ENCODE results near the gene UTP20. TPM values are rescaled to one million over a fixed set of nuclear protein-coding genes. Genes with fewer than 3 reads are reported as not detected.

UTP20 gene
- total and polyA plus RNA-seq, 2 experiments from 2014 or later, result 4.1 to 13.4 TPM

- H2AFZ ChIP-seq, result no peak overlapping the region
- in situ Hi-C loops (cut with MboI), result no loop called here
- no peak overlapping the region for H3K4me2 ChIP-seq (ENCODE audit: unreplicated experiment)
- TF ChIP-seq EZH2phosphoT487 (IDR thresholded peaks at IDR 0.05; ENCODE audit: insufficient read depth, low read depth), result no peak
- no peak for TF ChIP-seq EZH2 (IDR thresholded peaks at IDR 0.05; ENCODE audit: insufficient read depth, poor library complexity, severe bottlenecking)
- no peak overlapping the region for H3K9ac ChIP-seq
- no peaks in the 10 kb centered on the region; the same call in 1 of the 2 replicates for H3K27me3 ChIP-seq (replicated peaks; ENCODE audit: insufficient read depth)
- H3K27ac ChIP-seq, result no peak overlapping the region
- WGBS, 2 experiments (ENCODE audit: low coverage in 1 of 2, low lambda C conversion rate in 2 of 2, missing lambda C conversion rate in 2 of 2), result 2 to 3% methylated on average over 4 of the region's 4 CpGs
- no peaks in the 10 kb centered on the region for H3K9me3 ChIP-seq (ENCODE audit: low read depth)
- H3K36me3 ChIP-seq (ENCODE audit: low read depth), result no peaks in the 10 kb centered on the region
- H3K4me3 ChIP-seq, result no peak overlapping the region
- DNase-seq, result no peak
- H3K4me1 ChIP-seq (ENCODE audit: insufficient read depth), result no peaks in the 10 kb centered on the region
- no peaks in the 10 kb centered on the region for H4K20me1 ChIP-seq (ENCODE audit: insufficient read depth)
- no peaks in the 10 kb centered on the region for H3F3A ChIP-seq (ENCODE audit: insufficient read depth)
- no peaks in the 10 kb centered on the region for H3K9me2 ChIP-seq (ENCODE audit: insufficient read depth)
- no peaks in the 10 kb centered on the region for H3K79me2 ChIP-seq (ENCODE audit: insufficient read depth)
These were observed 41.6 kb upstream of the UTP20 start for GRCh38 chr12:101238306-101238705.

DNA sequence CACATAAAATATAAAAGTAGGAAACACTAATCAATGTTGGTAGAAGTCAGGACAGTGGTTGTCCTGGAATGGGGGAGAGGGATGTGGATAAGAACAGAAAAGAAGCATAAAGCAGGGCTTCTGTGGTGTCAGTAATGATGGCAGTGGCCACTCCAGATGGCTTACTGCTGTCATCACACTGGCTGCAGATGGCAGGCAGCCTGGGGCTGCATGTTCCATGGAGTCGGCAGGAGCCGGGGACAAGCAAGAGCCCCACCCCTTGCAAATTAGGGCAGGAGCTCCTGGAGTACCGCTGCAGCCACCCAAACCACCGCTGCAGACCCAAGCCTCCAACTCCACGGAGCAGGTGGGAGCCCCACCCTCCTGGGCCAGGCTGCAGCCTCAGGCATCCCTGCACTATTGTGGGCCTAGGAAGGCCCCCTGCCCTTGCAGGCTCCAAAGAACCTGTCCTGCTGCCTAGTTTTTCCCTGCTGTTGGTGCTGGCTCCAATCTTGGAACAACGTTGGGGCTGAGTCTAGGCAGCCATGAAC, 41.0 kb upstream of the UTP20 start:
- Histone ChIP-seq H3K4me2 (ENCODE audit: unreplicated experiment) (no peak overlapping the region), H3K9me3 (ENCODE audit: low read depth) (no peaks in the 10 kb centered on the region), H3K27me3 (replicated peaks; ENCODE audit: insufficient read depth) (no peaks in the 10 kb centered on the region; the same call in 1 of the 2 replicates), H3F3A (ENCODE audit: insufficient read depth) (no peaks in the 10 kb centered on the region), H3K9me2 (ENCODE audit: insufficient read depth) (no peaks in the 10 kb centered on the region), H3K9ac (no peak overlapping the region), H4K20me1 (ENCODE audit: insufficient read depth) (no peaks in the 10 kb centered on the region), H2AFZ (no peak overlapping the region), H3K4me1 (ENCODE audit: insufficient read depth) (no peaks in the 10 kb centered on the region), H3K79me2 (ENCODE audit: insufficient read depth) (no peaks in the 10 kb centered on the region), H3K36me3 (ENCODE audit: low read depth) (no peaks in the 10 kb centered on the region), H3K27ac (no peak overlapping the region), H3K4me3 (no peak overlapping the region)
- TF ChIP-seq EZH2 (IDR thresholded peaks at IDR 0.05; ENCODE audit: insufficient read depth, poor library complexity, severe bottlenecking) (no peak), EZH2phosphoT487 (IDR thresholded peaks at IDR 0.05; ENCODE audit: insufficient read depth, low read depth) (no peak)
- 17 to 25% methylated on average over 6 of the region's 6 CpGs for whole genome bisulfite sequencing, 2 experiments (ENCODE audit: low coverage in 1 of 2, low lambda C conversion rate in 2 of 2, missing lambda C conversion rate in 2 of 2)
- DNase-seq, result no peak
- in situ Hi-C loops (cut with MboI), result no loop called here

DNA sequence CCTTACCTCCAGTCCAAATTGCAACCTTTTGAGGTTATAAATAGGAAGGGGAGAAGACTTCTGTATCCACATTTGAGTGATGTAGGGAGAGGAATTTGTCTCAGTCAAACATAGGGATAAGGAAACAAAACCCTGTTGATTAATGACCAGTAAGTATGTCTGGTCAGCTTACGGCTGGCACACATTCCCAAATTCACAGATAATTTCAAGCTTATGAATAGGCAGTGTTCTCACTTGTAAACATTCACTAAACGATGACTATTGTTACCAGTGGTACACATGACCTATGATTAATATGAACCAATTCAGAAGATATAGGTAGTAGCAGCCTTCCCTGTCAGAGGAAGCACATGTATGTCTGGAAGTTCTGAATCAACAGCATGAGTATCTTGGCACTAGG, 36.8 kb upstream of the UTP20 start:
- Histone ChIP-seq H2AFZ (no peak overlapping the region), H3K79me2 (ENCODE audit: insufficient read depth) (no peaks in the 10 kb centered on the region), H3K9me2 (ENCODE audit: insufficient read depth) (no peaks in the 10 kb centered on the region), H3K27me3 (replicated peaks; ENCODE audit: insufficient read depth) (no peaks in the 10 kb centered on the region; the same call in 1 of the 2 replicates), H3K4me3 (no peak overlapping the region), H3K9me3 (ENCODE audit: low read depth) (no peaks in the 10 kb centered on the region), H3F3A (ENCODE audit: insufficient read depth) (no peaks in the 10 kb centered on the region), H3K4me2 (ENCODE audit: unreplicated experiment) (no peak overlapping the region), H4K20me1 (ENCODE audit: insufficient read depth) (no peaks in the 10 kb centered on the region), H3K36me3 (ENCODE audit: low read depth) (no peaks in the 10 kb centered on the region), H3K4me1 (ENCODE audit: insufficient read depth) (no peaks in the 10 kb centered on the region), H3K9ac (no peak overlapping the region), H3K27ac (no peak overlapping the region)
- TF ChIP-seq EZH2phosphoT487 (IDR thresholded peaks at IDR 0.05; ENCODE audit: insufficient read depth, low read depth) (no peak), EZH2 (IDR thresholded peaks at IDR 0.05; ENCODE audit: insufficient read depth, poor library complexity, severe bottlenecking) (no peak)
- DNase-seq, result peak; percentile 14
- WGBS, 2 experiments (ENCODE audit: low coverage in 1 of 2, low lambda C conversion rate in 2 of 2, missing lambda C conversion rate in 2 of 2), result 63 to 68% methylated on average over 2 of the region's 2 CpGs
- in situ Hi-C loops (cut with MboI), result no loop called here

GRCh38 chr12:101243616-101244015, 36.3 kb upstream of the UTP20 start:
- H3K9ac ChIP-seq, result no peak overlapping the region
- 79 to 86% methylated on average over 2 of the region's 2 CpGs for WGBS, 2 experiments (ENCODE audit: low coverage in 1 of 2, low lambda C conversion rate in 2 of 2, missing lambda C conversion rate in 2 of 2)
- H3K36me3 ChIP-seq (ENCODE audit: low read depth), result no peaks in the 10 kb centered on the region
- no peak overlapping the region for H3K27ac ChIP-seq
- H3K79me2 ChIP-seq (ENCODE audit: insufficient read depth), result no peaks in the 10 kb centered on the region
- no peaks in the 10 kb centered on the region for H3K9me2 ChIP-seq (ENCODE audit: insufficient read depth)
- in situ Hi-C loops (cut with MboI), result no loop called here
- H2AFZ ChIP-seq, result no peak overlapping the region
- no peak overlapping the region for H3K4me2 ChIP-seq (ENCODE audit: unreplicated experiment)
- no peak for DNase-seq
- no peaks in the 10 kb centered on the region for H3K9me3 ChIP-seq (ENCODE audit: low read depth)
- H3K4me3 ChIP-seq, result no peak overlapping the region
- no peaks in the 10 kb centered on the region; the same call in 1 of the 2 replicates for H3K27me3 ChIP-seq (replicated peaks; ENCODE audit: insufficient read depth)
- H4K20me1 ChIP-seq (ENCODE audit: insufficient read depth), result no peaks in the 10 kb centered on the region
- TF ChIP-seq EZH2 (IDR thresholded peaks at IDR 0.05; ENCODE audit: insufficient read depth, poor library complexity, severe bottlenecking) (no peak), EZH2phosphoT487 (IDR thresholded peaks at IDR 0.05; ENCODE audit: insufficient read depth, low read depth) (no peak)
- H3K4me1 ChIP-seq (ENCODE audit: insufficient read depth), result no peaks in the 10 kb centered on the region
- H3F3A ChIP-seq (ENCODE audit: insufficient read depth), result no peaks in the 10 kb centered on the region

GRCh38 chr12:101256266-101256665, 23.6 kb upstream of the UTP20 start:
- DNase-seq, result peak; percentile 4
- no peak overlapping the region for H2AFZ ChIP-seq
- 37% methylated on average over 4 of the region's 4 CpGs for WGBS, 2 experiments (ENCODE audit: low coverage in 1 of 2, low lambda C conversion rate in 2 of 2, missing lambda C conversion rate in 2 of 2)
- H3K36me3 ChIP-seq (ENCODE audit: low read depth), result no peaks in the 10 kb centered on the region
- no peak overlapping the region for H3K27ac ChIP-seq
- no peaks in the 10 kb centered on the region for H3F3A ChIP-seq (ENCODE audit: insufficient read depth)
- in situ Hi-C loops (cut with MboI), result no loop called here
- H4K20me1 ChIP-seq (ENCODE audit: insufficient read depth), result no peaks in the 10 kb centered on the region
- H3K4me1 ChIP-seq (ENCODE audit: insufficient read depth), result no peaks in the 10 kb centered on the region
- no peaks in the 10 kb centered on the region for H3K9me3 ChIP-seq (ENCODE audit: low read depth)
- H3K9ac ChIP-seq, result no peak overlapping the region
- no peaks in the 10 kb centered on the region for H3K79me2 ChIP-seq (ENCODE audit: insufficient read depth)
- H3K9me2 ChIP-seq (ENCODE audit: insufficient read depth), result no peaks in the 10 kb centered on the region
- H3K4me2 ChIP-seq (ENCODE audit: unreplicated experiment), result no peak overlapping the region
- no peaks in the 10 kb centered on the region for H3K27me3 ChIP-seq (replicated peaks; ENCODE audit: insufficient read depth)
- no peak for TF ChIP-seq EZH2 (IDR thresholded peaks at IDR 0.05; ENCODE audit: insufficient read depth, poor library complexity, severe bottlenecking)
- no peak for TF ChIP-seq EZH2phosphoT487 (IDR thresholded peaks at IDR 0.05; ENCODE audit: insufficient read depth, low read depth)
- H3K4me3 ChIP-seq, result no peak overlapping the region

All from GM23248 (cell line).